ENCODE measurements around the gene TBL1X.

TBL1X gene

GRCh38 chrX:9459186-9459748, 5.6 kb upstream of the TBL1X start:
- no CpG with 5 or more reads among the region's 3 CpGs for WGBS, 2 donors (ENCODE audit: extremely low coverage in 2 of 2, insufficient read length in 2 of 2, insufficient replicate concordance in 1 of 2)
- H3K18ac ChIP-seq (ENCODE audit: low read length): no peak overlapping the region

GRCh38 chrX:9461087-9461486, 3.8 kb upstream of the TBL1X start:
- Histone ChIP-seq H3K23ac (ENCODE audit: low read depth, low read length, poor library complexity) (no peak overlapping the region), H3K4me1 (ENCODE audit: control insufficient read depth in 2 of 2, insufficient read depth in 1 of 2, low read depth in 1 of 2, low read length in 2 of 2) (peaks cover 0 to 5% of the 10 kb centered on the region in 2 donors), H4K8ac (ENCODE audit: low read depth, low read length) (no peak overlapping the region), H3K4me2 (ENCODE audit: insufficient read depth, low read length, poor library complexity, severe bottlenecking) (no peak overlapping the region), H4K91ac (ENCODE audit: low read depth, low read length, poor library complexity) (no peak overlapping the region), H3K9ac (ENCODE audit: low read depth, low read length, poor library complexity) (no peak overlapping the region), H3K4ac (ENCODE audit: low read length) (no peak overlapping the region), H3K18ac (ENCODE audit: low read length) (no peak overlapping the region), H3K9me3 (replicated peaks in 1 of 2; ENCODE audit: control insufficient read depth in 2 of 2, insufficient read depth in 1 of 2, low read depth in 1 of 2, low read length in 2 of 2) (no peaks in the 10 kb centered on the region), H3K79me1 (ENCODE audit: low read depth, low read length) (no peaks in the 10 kb centered on the region), H3K27me3 (ENCODE audit: control insufficient read depth in 3 of 3, insufficient read depth in 3 of 3, low read depth in 1 of 3, low read length in 3 of 3) (no peaks in the 10 kb centered on the region), H3K27ac (replicated peaks; ENCODE audit: low read length) (no peak overlapping the region), H3K4me3 (ENCODE audit: low read length in 2 of 2) (no peak overlapping the region), H3K36me3 (replicated peaks in 1 of 2; ENCODE audit: control insufficient read depth in 2 of 2, insufficient read depth in 2 of 2, low read length in 2 of 2) (no peaks in the 10 kb centered on the region), H2BK5ac (ENCODE audit: low read length) (no peak overlapping the region), H2AFZ (ENCODE audit: low read length) (no peak overlapping the region), H2BK12ac (ENCODE audit: low read length) (no peak overlapping the region), H3K14ac (ENCODE audit: low read length) (no peak overlapping the region), H2BK15ac (ENCODE audit: low read length) (no peak overlapping the region), H2AK5ac (ENCODE audit: low read depth, low read length) (no peak overlapping the region), H2BK120ac (ENCODE audit: low read depth, low read length) (no peak overlapping the region)
- WGBS, 2 donors (ENCODE audit: extremely low coverage in 2 of 2, insufficient read length in 2 of 2, insufficient replicate concordance in 1 of 2): no CpG with 5 or more reads among the region's 6 CpGs
- no peak for DNase-seq (ENCODE audit: low spot score)

More at GRCh38 chrX:9459186-9459748, 5.6 kb upstream of the TBL1X start:
- no peaks in the 10 kb centered on the region for H3K27me3 ChIP-seq (ENCODE audit: control insufficient read depth in 3 of 3, insufficient read depth in 3 of 3, low read depth in 1 of 3, low read length in 3 of 3)
- H3K4me3 ChIP-seq (ENCODE audit: low read length in 2 of 2): no peak overlapping the region
- no peak overlapping the region for H2BK5ac ChIP-seq (ENCODE audit: low read length)
- H3K9ac ChIP-seq (ENCODE audit: low read depth, low read length, poor library complexity): no peak overlapping the region
- no peak overlapping the region for H2AFZ ChIP-seq (ENCODE audit: low read length)
- peaks cover 0 to 5% of the 10 kb centered on the region in 2 donors for H3K4me1 ChIP-seq (ENCODE audit: control insufficient read depth in 2 of 2, insufficient read depth in 1 of 2, low read depth in 1 of 2, low read length in 2 of 2)
- H3K14ac ChIP-seq (ENCODE audit: low read length): no peak overlapping the region
- H3K36me3 ChIP-seq (replicated peaks in 1 of 2; ENCODE audit: control insufficient read depth in 2 of 2, insufficient read depth in 2 of 2, low read length in 2 of 2): no peaks in the 10 kb centered on the region
- H2BK12ac ChIP-seq (ENCODE audit: low read length): no peak overlapping the region
- no peak overlapping the region for H2BK120ac ChIP-seq (ENCODE audit: low read depth, low read length)
- H2AK5ac ChIP-seq (ENCODE audit: low read depth, low read length): no peak overlapping the region
- no peak for DNase-seq (ENCODE audit: low spot score)
- no peak overlapping the region for H3K4me2 ChIP-seq (ENCODE audit: insufficient read depth, low read length, poor library complexity, severe bottlenecking)
- no peaks in the 10 kb centered on the region for H3K9me3 ChIP-seq (replicated peaks in 1 of 2; ENCODE audit: control insufficient read depth in 2 of 2, insufficient read depth in 1 of 2, low read depth in 1 of 2, low read length in 2 of 2)
- no peak overlapping the region for H4K91ac ChIP-seq (ENCODE audit: low read depth, low read length, poor library complexity)
- H3K79me1 ChIP-seq (ENCODE audit: low read depth, low read length): no peaks in the 10 kb centered on the region
- no peak overlapping the region for H3K4ac ChIP-seq (ENCODE audit: low read length)
- H3K27ac ChIP-seq (replicated peaks; ENCODE audit: low read length): no peak overlapping the region
- no peak overlapping the region for H2BK15ac ChIP-seq (ENCODE audit: low read length)
- H3K23ac ChIP-seq (ENCODE audit: low read depth, low read length, poor library complexity): no peak overlapping the region
- H4K8ac ChIP-seq (ENCODE audit: low read depth, low read length): no peak overlapping the region

- Histone ChIP-seq H2BK5ac (ENCODE audit: low read length) (no peak overlapping the region), H3K23ac (ENCODE audit: low read depth, low read length, poor library complexity) (no peak overlapping the region), H3K4me3 (ENCODE audit: low read length in 2 of 2) (no peak overlapping the region), H3K36me3 (replicated peaks in 1 of 2; ENCODE audit: control insufficient read depth in 2 of 2, insufficient read depth in 2 of 2, low read length in 2 of 2) (no peaks in the 10 kb centered on the region), H2BK120ac (ENCODE audit: low read depth, low read length) (no peak overlapping the region), H3K14ac (ENCODE audit: low read length) (no peak overlapping the region), H3K4me1 (ENCODE audit: control insufficient read depth in 2 of 2, insufficient read depth in 1 of 2, low read depth in 1 of 2, low read length in 2 of 2) (peaks cover 0 to 8% of the 10 kb centered on the region in 2 donors), H2BK15ac (ENCODE audit: low read length) (no peak overlapping the region), H3K18ac (ENCODE audit: low read length) (no peak overlapping the region), H3K4me2 (ENCODE audit: insufficient read depth, low read length, poor library complexity, severe bottlenecking) (no peak overlapping the region), H3K4ac (ENCODE audit: low read length) (no peak overlapping the region), H3K79me1 (ENCODE audit: low read depth, low read length) (no peaks in the 10 kb centered on the region), H3K27me3 (ENCODE audit: control insufficient read depth in 3 of 3, insufficient read depth in 3 of 3, low read depth in 1 of 3, low read length in 3 of 3) (no peaks in the 10 kb centered on the region), H3K9ac (ENCODE audit: low read depth, low read length, poor library complexity) (no peak overlapping the region), H3K27ac (replicated peaks; ENCODE audit: low read length) (no peak overlapping the region), H2AFZ (ENCODE audit: low read length) (peak overlapping the region; percentile 76), H2BK12ac (ENCODE audit: low read length) (no peak overlapping the region), H4K8ac (ENCODE audit: low read depth, low read length) (no peak overlapping the region), H3K9me3 (replicated peaks in 1 of 2; ENCODE audit: control insufficient read depth in 2 of 2, insufficient read depth in 1 of 2, low read depth in 1 of 2, low read length in 2 of 2) (no peaks in the 10 kb centered on the region), H2AK5ac (ENCODE audit: low read depth, low read length) (no peak overlapping the region), H4K91ac (ENCODE audit: low read depth, low read length, poor library complexity) (no peak overlapping the region)
- WGBS, 2 donors (ENCODE audit: extremely low coverage in 2 of 2, insufficient read length in 2 of 2, insufficient replicate concordance in 1 of 2): no CpG with 5 or more reads among the region's 6 CpGs
- DNase-seq (ENCODE audit: low spot score): no peak
Observed at GRCh38 chrX:9462456-9462855, 2.4 kb upstream of the TBL1X start.

- Histone ChIP-seq H3K9me3 (replicated peaks in 1 of 2; ENCODE audit: control insufficient read depth in 2 of 2, insufficient read depth in 1 of 2, low read depth in 1 of 2, low read length in 2 of 2) (no peaks in the 10 kb centered on the region), H2BK12ac (ENCODE audit: low read length) (no peak overlapping the region), H3K23ac (ENCODE audit: low read depth, low read length, poor library complexity) (peak overlapping the region; percentile 31), H4K91ac (ENCODE audit: low read depth, low read length, poor library complexity) (no peak overlapping the region), H3K18ac (ENCODE audit: low read length) (peak overlapping the region; percentile 71), H2AK5ac (ENCODE audit: low read depth, low read length) (no peak overlapping the region), H2BK120ac (ENCODE audit: low read depth, low read length) (no peak overlapping the region), H3K4me1 (ENCODE audit: control insufficient read depth in 2 of 2, insufficient read depth in 1 of 2, low read depth in 1 of 2, low read length in 2 of 2) (peaks cover 5 to 8% of the 10 kb centered on the region in 2 donors), H3K4ac (ENCODE audit: low read length) (no peak overlapping the region), H3K27ac (replicated peaks; ENCODE audit: low read length) (peak overlapping the region; percentile 31), H3K14ac (ENCODE audit: low read length) (no peak overlapping the region), H2BK15ac (ENCODE audit: low read length) (no peak overlapping the region), H3K27me3 (ENCODE audit: control insufficient read depth in 3 of 3, insufficient read depth in 3 of 3, low read depth in 1 of 3, low read length in 3 of 3) (no peaks in the 10 kb centered on the region), H3K4me2 (ENCODE audit: insufficient read depth, low read length, poor library complexity, severe bottlenecking) (peak overlapping the region; percentile 56), H3K79me1 (ENCODE audit: low read depth, low read length) (no peaks in the 10 kb centered on the region), H3K36me3 (replicated peaks in 1 of 2; ENCODE audit: control insufficient read depth in 2 of 2, insufficient read depth in 2 of 2, low read length in 2 of 2) (peaks cover 0 to 8% of the 10 kb centered on the region in 2 donors), H4K8ac (ENCODE audit: low read depth, low read length) (no peak overlapping the region), H3K4me3 (ENCODE audit: low read length in 2 of 2) (peak overlapping the region; percentile 51 to 86), H3K9ac (ENCODE audit: low read depth, low read length, poor library complexity) (peak overlapping the region; percentile 81), H2AFZ (ENCODE audit: low read length) (peak overlapping the region; percentile 78), H2BK5ac (ENCODE audit: low read length) (peak overlapping the region; percentile 53)
- DNase-seq (ENCODE audit: low spot score): no peak
- no CpG with 5 or more reads among the region's 87 CpGs for WGBS, 2 donors (ENCODE audit: extremely low coverage in 2 of 2, insufficient read length in 2 of 2, insufficient replicate concordance in 1 of 2)
Observed at GRCh38 chrX:9465380-9466123, 694 bp downstream of the TBL1X start.

All from neuronal stem cell (in vitro differentiated cells).